Nephron progenitor cell (in vitro differentiated cells): ENCODE results near the gene BABAM2.

Experiments used
- DNase-seq: peaks from one replicate; pipeline ENCODE4 v3.0.0; 2021
- H3K27ac Mint-ChIP-seq: 2 replicates; pipeline ENCODE4 v1.8.0; 2021; ENCODE audit warnings: mild to moderate bottlenecking, moderate library complexity, mixed read lengths
- H3K27me3 Mint-ChIP-seq: 2 replicates; pipeline ENCODE4 v1.8.0; 2021; ENCODE audit warnings: mild to moderate bottlenecking, low read depth, mixed read lengths; ENCODE audit not compliant: poor library complexity
- H3K36me3 Mint-ChIP-seq: 2 replicates; pipeline ENCODE4 v1.8.0; 2021; ENCODE audit warnings: low read depth, mixed read lengths
- H3K4me1 Mint-ChIP-seq: 2 replicates; pipeline ENCODE4 v1.8.0; 2021; ENCODE audit warnings: mixed read lengths
- H3K4me3 Mint-ChIP-seq: 2 replicates; pipeline ENCODE4 v1.8.0; 2021; ENCODE audit warnings: mild to moderate bottlenecking, moderate library complexity, mixed read lengths
- H3K9me3 Mint-ChIP-seq: 2 replicates; pipeline ENCODE4 v1.8.0; 2021; ENCODE audit warnings: mild to moderate bottlenecking, moderate library complexity, mixed read lengths
- TF ChIP-seq, protein P1 (sequence below): fragments of 200-600 bp; sonication (generic); IDR thresholded peaks from 2 replicates; pipeline ENCODE4 v1.5.0; 2021; ENCODE audit warnings: antibody characterized with exemption

The BABAM2 gene

DNA sequence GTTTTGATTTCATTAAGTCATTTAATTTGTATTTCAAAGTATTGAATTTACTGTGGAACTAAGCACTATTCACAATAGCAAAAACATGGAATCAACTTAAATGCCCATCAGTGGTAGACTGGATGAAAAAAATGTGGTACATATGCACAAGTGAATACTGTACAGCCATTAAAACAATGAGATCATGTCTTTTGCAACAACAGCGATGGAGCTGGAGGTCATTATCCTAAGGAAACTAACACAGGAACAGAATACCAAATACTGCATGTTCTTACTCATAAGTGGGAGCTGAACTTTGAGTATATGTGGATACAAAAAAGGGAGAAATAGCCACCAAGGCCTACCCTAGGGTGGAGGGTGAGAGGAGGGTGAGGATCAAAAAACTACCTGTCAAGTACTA is 164.4 kb downstream of the BABAM2 start:
- no peak overlapping the region for H3K4me3 Mint-ChIP-seq
- no peaks in the 10 kb centered on the region for H3K4me1 Mint-ChIP-seq
- H3K36me3 Mint-ChIP-seq: peaks cover 14% of the 10 kb centered on the region
- H3K27ac Mint-ChIP-seq: no peak overlapping the region
- H3K9me3 Mint-ChIP-seq: peaks cover 4% of the 10 kb centered on the region
- no peaks in the 10 kb centered on the region for H3K27me3 Mint-ChIP-seq
- TF ChIP-seq, protein P1, sequence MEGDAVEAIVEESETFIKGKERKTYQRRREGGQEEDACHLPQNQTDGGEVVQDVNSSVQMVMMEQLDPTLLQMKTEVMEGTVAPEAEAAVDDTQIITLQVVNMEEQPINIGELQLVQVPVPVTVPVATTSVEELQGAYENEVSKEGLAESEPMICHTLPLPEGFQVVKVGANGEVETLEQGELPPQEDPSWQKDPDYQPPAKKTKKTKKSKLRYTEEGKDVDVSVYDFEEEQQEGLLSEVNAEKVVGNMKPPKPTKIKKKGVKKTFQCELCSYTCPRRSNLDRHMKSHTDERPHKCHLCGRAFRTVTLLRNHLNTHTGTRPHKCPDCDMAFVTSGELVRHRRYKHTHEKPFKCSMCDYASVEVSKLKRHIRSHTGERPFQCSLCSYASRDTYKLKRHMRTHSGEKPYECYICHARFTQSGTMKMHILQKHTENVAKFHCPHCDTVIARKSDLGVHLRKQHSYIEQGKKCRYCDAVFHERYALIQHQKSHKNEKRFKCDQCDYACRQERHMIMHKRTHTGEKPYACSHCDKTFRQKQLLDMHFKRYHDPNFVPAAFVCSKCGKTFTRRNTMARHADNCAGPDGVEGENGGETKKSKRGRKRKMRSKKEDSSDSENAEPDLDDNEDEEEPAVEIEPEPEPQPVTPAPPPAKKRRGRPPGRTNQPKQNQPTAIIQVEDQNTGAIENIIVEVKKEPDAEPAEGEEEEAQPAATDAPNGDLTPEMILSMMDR: no peak
- DNase-seq: no peak

DNA sequence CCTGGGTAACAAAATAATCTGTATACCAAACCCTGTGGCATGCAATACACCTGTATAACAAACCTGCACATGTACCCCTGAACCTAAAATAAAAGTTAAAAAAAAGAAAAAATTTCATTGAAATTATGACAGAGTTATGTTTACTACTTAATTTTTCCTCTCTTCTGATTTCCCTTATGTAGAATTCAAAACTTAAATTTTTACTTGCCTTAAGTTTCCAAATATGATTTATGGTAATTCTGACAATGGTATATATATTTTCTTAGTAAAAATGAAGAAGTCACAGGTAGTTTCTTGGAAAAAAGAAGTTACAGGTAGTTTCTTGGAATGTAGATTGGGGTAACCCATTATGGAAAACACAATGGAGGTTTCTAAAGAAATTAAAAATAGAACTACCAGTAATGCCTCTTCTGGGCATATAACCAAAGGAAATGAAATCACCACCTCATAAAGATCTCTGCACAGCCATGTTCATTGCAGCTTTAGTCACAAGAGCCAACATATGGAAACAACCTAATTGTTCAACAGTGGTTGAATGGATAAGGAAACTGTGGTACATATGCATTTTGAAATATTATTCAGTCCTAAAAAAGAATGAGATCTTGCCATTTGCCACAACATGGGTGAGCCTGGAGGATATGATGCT is 164.9 kb downstream of the BABAM2 start:
- DNase-seq: no peak
- Mint-ChIP-seq H3K9me3 (peaks cover 9% of the 10 kb centered on the region), H3K4me1 (no peaks in the 10 kb centered on the region), H3K36me3 (peaks cover 19% of the 10 kb centered on the region), H3K27me3 (no peaks in the 10 kb centered on the region), H3K4me3 (no peak overlapping the region), H3K27ac (no peak overlapping the region)
- TF ChIP-seq, protein P1: no peak

DNA sequence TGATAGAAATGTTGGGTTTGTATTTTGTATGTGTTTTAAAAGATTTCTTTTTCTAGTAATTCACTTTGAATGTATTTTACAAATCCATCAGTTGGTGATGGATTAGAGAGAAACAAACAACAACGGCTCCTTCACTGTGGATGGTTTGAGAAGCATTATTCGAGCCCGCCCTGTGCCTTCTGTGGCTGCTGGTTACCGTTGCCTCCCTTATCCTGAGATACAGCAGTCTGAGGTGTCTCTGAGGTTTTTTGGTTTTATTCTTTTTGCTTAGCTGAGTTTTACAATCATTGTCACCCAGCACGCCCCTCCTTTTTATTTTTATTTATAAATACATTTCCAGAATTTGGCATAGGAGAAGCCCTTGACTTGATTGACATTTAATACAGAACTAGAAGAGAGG is 168.3 kb downstream of the BABAM2 start:
- no peaks in the 10 kb centered on the region for H3K4me1 Mint-ChIP-seq
- no peak overlapping the region for H3K4me3 Mint-ChIP-seq
- H3K36me3 Mint-ChIP-seq: peaks cover 22% of the 10 kb centered on the region
- TF ChIP-seq, protein P1: no peak
- no peak for DNase-seq
- H3K27me3 Mint-ChIP-seq: no peaks in the 10 kb centered on the region
- peaks cover 9% of the 10 kb centered on the region for H3K9me3 Mint-ChIP-seq
- no peak overlapping the region for H3K27ac Mint-ChIP-seq

DNA sequence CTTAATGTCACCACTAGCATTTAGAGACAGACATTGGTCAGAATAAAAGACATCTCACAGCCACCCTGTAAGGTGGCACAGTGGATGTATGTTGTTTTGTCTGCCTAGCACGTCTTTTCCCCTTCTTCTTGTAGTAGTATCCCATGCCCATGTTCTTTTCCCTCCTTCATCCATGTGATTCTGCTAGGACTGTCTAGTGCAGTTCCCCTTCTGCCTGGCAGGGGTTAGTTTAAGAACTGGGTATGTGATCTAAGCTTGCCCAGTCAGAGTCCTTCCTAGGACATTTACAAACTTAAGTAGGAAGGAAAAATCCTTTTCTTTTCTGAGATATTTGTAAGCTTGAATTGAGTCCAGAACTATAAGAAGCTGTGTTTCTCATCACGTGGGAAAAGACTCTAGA is 172.3 kb downstream of the BABAM2 start:
- H3K27ac Mint-ChIP-seq: no peak overlapping the region
- H3K27me3 Mint-ChIP-seq: no peaks in the 10 kb centered on the region
- H3K4me3 Mint-ChIP-seq: no peak overlapping the region
- TF ChIP-seq, protein P1: no peak
- H3K4me1 Mint-ChIP-seq: no peaks in the 10 kb centered on the region
- no peak for DNase-seq
- peaks cover 9% of the 10 kb centered on the region for H3K9me3 Mint-ChIP-seq
- H3K36me3 Mint-ChIP-seq: peaks cover 33% of the 10 kb centered on the region

DNA sequence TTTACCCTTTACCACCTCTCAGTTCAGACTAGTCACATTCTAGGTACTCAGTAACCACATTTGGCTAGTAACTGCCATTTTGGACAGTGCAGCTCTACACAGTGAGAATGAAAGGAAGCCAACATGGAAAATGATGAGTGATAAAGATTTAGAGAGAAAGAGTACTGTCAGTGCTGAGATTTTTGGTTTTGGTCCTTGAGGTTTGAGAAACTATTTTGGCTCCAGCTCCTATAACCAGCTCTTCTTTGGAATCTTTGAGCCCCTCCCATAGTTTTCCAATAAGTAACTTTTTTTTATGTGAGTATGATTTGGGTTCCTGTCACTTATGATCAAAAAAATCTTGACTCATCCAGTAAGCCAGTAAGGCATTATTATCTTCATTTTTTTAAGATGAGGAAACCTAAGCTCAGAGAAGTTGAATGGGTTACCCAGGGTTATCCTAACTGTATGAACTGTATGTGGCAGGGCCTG is 173.0 kb downstream of the BABAM2 start:
- TF ChIP-seq, protein P1: no peak
- no peak for DNase-seq
- Mint-ChIP-seq H3K27me3 (no peaks in the 10 kb centered on the region), H3K4me3 (no peak overlapping the region), H3K36me3 (peaks cover 33% of the 10 kb centered on the region), H3K4me1 (no peaks in the 10 kb centered on the region), H3K9me3 (peaks cover 9% of the 10 kb centered on the region), H3K27ac (no peak overlapping the region)

DNA sequence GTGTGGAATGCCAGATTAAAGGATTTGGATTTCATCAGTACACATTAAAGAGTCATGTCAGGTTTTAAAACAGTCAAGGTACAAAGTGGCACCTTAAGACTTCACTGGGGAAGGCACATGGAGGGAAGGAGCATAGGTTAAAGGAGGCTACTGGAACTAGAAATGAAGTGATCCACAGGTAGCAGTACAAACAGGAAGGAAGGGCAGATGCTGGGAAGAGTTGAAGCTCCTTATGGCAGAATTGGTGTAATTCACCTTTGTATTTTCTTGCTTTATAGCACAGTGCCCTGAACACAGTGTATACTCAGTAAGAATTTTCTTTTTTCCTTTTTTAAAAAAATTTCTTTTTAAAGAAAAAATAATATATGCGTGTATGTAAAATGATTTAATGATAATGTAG is 177.1 kb downstream of the BABAM2 start:
- Mint-ChIP-seq H3K4me3 (no peak overlapping the region), H3K9me3 (no peaks in the 10 kb centered on the region), H3K4me1 (no peaks in the 10 kb centered on the region), H3K27me3 (no peaks in the 10 kb centered on the region), H3K27ac (peak overlapping the region; percentile 11), H3K36me3 (peaks cover 16% of the 10 kb centered on the region)
- no peak for DNase-seq
- TF ChIP-seq, protein P1: no peak
